ENCODE measurements around the gene BARHL2.
A peak's percentile ranks its signal among the peaks of the same experiment; 100 is the strongest.

The BARHL2 gene

GRCh38 chr1:90726425-90726985 is 9.4 kb upstream of the BARHL2 start:
- H3K9me3 Mint-ChIP-seq, result peaks cover under 1% of the 10 kb centered on the region
- peaks cover 100% of the 10 kb centered on the region for H3K27me3 Mint-ChIP-seq (ENCODE audit: low read depth)
- H3K4me1 Mint-ChIP-seq, result peaks cover 60% of the 10 kb centered on the region
- no peaks in the 10 kb centered on the region for H3K36me3 Mint-ChIP-seq (ENCODE audit: low read depth)
- no peak overlapping the region for H3K27ac Mint-ChIP-seq
- TF ChIP-seq, protein P1, sequence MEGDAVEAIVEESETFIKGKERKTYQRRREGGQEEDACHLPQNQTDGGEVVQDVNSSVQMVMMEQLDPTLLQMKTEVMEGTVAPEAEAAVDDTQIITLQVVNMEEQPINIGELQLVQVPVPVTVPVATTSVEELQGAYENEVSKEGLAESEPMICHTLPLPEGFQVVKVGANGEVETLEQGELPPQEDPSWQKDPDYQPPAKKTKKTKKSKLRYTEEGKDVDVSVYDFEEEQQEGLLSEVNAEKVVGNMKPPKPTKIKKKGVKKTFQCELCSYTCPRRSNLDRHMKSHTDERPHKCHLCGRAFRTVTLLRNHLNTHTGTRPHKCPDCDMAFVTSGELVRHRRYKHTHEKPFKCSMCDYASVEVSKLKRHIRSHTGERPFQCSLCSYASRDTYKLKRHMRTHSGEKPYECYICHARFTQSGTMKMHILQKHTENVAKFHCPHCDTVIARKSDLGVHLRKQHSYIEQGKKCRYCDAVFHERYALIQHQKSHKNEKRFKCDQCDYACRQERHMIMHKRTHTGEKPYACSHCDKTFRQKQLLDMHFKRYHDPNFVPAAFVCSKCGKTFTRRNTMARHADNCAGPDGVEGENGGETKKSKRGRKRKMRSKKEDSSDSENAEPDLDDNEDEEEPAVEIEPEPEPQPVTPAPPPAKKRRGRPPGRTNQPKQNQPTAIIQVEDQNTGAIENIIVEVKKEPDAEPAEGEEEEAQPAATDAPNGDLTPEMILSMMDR (IDR thresholded peaks at IDR 0.05; ENCODE audit: unreplicated experiment in 3 of 3), result no peak
- H3K4me3 Mint-ChIP-seq, result peak overlapping the region in 2 of 3 experiments; percentile 68 to 71

DNA sequence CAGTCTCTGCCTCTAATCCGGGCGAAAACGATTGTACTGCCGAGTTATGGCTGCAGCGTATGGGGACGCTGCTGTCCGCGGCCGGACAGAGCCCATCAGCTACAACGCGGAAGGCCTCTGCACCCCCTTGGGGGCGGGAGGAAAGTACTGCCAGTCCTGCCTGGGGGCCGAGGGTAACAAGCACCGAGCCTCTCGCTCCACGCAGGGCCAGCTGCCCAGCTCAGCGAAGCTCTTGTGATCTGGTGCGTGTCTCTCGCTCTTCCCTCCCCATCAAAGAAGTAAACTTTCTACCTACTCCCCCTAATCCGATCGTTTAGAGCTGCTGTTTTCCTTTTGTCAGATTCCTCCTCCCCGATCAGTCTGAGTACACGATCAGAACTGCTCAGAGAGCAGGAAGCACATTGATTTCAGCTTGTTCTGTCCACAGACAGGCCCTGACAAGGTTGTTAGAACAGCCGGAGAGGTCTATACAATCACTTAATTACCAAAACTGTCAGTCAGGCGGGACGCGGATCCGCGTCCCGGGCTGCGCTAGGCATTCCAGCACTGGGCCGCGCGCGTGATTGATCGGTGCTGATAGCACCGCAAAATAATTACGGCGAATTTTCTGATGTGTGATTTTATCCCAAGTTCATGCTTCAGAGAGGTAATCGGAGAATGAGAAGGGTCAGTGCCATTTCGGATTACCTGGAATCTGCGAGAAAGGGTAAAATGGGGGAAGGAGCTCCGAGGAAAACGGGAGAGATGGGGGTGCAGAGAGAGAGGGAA is 8.7 kb upstream of the BARHL2 start:
- Mint-ChIP-seq H3K4me1 (peaks cover 59% of the 10 kb centered on the region), H3K9me3 (peaks cover 4% of the 10 kb centered on the region), H3K27ac (no peak overlapping the region), H3K36me3 (ENCODE audit: low read depth) (no peaks in the 10 kb centered on the region), H3K4me3 (peak overlapping the region; percentile 48 to 71 (median 68)), H3K27me3 (ENCODE audit: low read depth) (peaks cover 100% of the 10 kb centered on the region)
- TF ChIP-seq, protein P1 (IDR thresholded peaks at IDR 0.05; ENCODE audit: unreplicated experiment in 3 of 3), result no peak

GRCh38 chr1:90724926-90725656 is 8.0 kb upstream of the BARHL2 start:
- H3K9me3 Mint-ChIP-seq, result peaks cover 8% of the 10 kb centered on the region
- peaks cover 100% of the 10 kb centered on the region for H3K27me3 Mint-ChIP-seq (ENCODE audit: low read depth)
- no peaks in the 10 kb centered on the region for H3K36me3 Mint-ChIP-seq (ENCODE audit: low read depth)
- peaks cover 54% of the 10 kb centered on the region for H3K4me1 Mint-ChIP-seq
- no peak overlapping the region for H3K27ac Mint-ChIP-seq
- H3K4me3 Mint-ChIP-seq, result peak overlapping the region; percentile 48 to 71 (median 68)
- TF ChIP-seq, protein P1 (IDR thresholded peaks at IDR 0.05; ENCODE audit: unreplicated experiment in 3 of 3), result no peak

- H3K27ac Mint-ChIP-seq, result no peak overlapping the region
- H3K4me3 Mint-ChIP-seq, result peak overlapping the region; percentile 10 to 45 (median 11)
- TF ChIP-seq, protein P1 (IDR thresholded peaks at IDR 0.05; ENCODE audit: unreplicated experiment in 3 of 3), result no peak
- no peaks in the 10 kb centered on the region for H3K36me3 Mint-ChIP-seq (ENCODE audit: low read depth)
- H3K9me3 Mint-ChIP-seq, result peaks cover 8% of the 10 kb centered on the region
- peaks cover 100% of the 10 kb centered on the region for H3K27me3 Mint-ChIP-seq (ENCODE audit: low read depth)
- H3K4me1 Mint-ChIP-seq, result peaks cover 50% of the 10 kb centered on the region
Observed at GRCh38 chr1:90724361-90724760, 7.3 kb upstream of the BARHL2 start.

DNA sequence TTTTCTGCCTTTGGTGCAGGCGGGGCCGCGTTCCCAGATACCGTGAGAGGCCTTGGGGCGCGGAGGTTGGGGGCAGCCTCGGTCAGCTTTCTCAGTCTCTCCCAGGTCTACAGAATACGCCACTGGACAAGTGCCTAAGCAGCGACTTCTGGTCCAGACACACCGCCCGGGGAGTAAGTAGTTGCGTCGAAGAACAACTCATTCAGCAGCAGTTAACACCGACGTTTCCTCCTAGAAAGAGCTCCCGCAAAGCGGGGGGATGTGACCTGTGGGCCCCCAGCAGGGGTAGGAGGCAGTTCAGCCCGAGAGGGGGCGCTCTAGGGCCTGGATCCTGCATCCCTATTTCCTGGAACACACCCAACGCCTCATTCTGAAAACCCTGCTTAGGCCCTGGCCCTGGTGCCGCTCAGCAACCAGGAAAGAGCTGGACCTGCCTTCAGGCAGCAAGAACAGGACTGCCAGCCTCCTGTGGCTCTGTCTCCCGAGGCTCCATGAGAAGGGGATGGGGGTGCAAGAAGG is 6.5 kb upstream of the BARHL2 start:
- H3K27ac Mint-ChIP-seq, result no peak overlapping the region
- TF ChIP-seq, protein P1 (IDR thresholded peaks at IDR 0.05; ENCODE audit: unreplicated experiment in 3 of 3), result peak in 1 of 3 experiments; percentile 23
- no peak overlapping the region for H3K4me3 Mint-ChIP-seq
- H3K4me1 Mint-ChIP-seq, result peaks cover 52% of the 10 kb centered on the region
- peaks cover 8% of the 10 kb centered on the region for H3K9me3 Mint-ChIP-seq
- H3K27me3 Mint-ChIP-seq (ENCODE audit: low read depth), result peaks cover 100% of the 10 kb centered on the region
- no peaks in the 10 kb centered on the region for H3K36me3 Mint-ChIP-seq (ENCODE audit: low read depth)
